NK-92 (cell line): ENCODE data around the gene SDHAF3.

Experiments
- DNase-seq: peaks from one replicate; lab custom pipeline; 2025; ENCODE audit not compliant: unreplicated experiment; lab: John Stamatoyannopoulos, UW

SDHAF3 gene

DNA sequence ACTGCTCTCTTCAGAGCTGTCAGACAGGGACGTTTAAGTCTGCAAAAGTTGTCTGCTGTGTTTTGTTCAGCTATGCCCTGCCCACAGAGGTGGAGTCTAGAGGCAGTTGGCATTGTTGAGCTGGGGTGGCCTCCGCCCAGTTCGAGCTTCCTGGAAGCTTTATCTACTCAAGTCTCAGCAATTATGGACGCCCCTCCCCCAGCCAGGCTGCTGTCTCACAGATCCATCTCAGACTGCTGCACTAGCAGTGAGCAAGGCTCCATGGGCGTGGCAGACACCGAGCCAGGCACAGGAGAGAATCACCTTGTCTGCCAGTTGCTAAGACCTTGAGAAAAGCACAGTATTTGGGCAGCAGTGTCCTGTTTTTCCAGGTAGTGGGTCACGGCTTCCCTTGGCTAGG is 98.1 kb downstream of the SDHAF3 start:
- no peak for DNase-seq

DNA sequence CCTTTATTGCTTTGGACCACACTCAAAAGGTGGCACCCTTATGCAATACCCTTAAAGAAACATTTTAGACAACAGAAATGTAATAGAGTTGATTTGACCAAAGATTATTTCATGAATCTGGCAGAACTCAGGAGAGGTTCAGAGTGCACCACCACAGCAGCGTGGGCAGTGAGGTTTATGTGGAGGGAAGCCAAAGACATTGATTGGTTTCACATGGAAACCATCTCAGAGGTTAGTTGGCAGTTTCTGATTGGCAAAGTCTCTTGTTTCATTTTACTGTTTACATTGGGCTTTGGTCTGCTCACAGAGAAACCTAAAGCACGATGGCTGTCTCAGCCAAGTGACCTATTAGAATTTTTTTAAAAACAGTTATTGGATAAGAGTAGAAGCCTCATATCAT is 101.3 kb downstream of the SDHAF3 start:
- DNase-seq = no peak

- no peak for DNase-seq
Measured at GRCh38 chr7:97219237-97219636, 101.7 kb downstream of the SDHAF3 start.

GRCh38 chr7:97224316-97224715 is 106.8 kb downstream of the SDHAF3 start:
- DNase-seq = no peak

DNA sequence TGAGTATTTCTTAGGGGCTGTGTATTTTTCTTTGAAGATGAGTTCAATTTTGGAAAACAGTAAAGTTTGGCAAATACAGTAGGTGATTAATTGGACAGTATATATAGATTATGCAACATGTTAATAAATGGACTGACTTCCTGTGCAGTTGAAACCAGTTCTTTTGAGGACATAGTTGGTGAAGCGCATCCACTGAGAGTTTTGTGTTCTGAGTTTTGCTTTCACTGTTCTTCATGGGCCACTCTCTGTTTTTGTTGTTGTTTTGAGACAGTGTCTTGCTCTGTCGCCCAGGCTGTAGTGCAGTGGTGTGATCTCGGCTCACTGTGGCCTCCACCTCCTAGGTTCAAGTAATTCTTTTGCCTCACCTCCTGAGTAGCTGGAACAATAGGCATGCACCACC is 109.0 kb downstream of the SDHAF3 start:
- DNase-seq = no peak
